HG02763 (cell line): ENCODE data around the gene AOAH.
"Not testable (repeated sequence)": the region's sequence is repeated elsewhere in the genome, so short reads cannot be mapped to it uniquely, and the experiment has no call there.

Source experiments
- ATAC-seq: cut with Tn5 transposase; IDR thresholded peaks from one replicate; pipeline ENCODE4 v1.9.1; 2021; ENCODE audit warnings: mild to moderate bottlenecking, moderate library complexity; ENCODE audit not compliant: unreplicated experiment

AOAH gene

DNA sequence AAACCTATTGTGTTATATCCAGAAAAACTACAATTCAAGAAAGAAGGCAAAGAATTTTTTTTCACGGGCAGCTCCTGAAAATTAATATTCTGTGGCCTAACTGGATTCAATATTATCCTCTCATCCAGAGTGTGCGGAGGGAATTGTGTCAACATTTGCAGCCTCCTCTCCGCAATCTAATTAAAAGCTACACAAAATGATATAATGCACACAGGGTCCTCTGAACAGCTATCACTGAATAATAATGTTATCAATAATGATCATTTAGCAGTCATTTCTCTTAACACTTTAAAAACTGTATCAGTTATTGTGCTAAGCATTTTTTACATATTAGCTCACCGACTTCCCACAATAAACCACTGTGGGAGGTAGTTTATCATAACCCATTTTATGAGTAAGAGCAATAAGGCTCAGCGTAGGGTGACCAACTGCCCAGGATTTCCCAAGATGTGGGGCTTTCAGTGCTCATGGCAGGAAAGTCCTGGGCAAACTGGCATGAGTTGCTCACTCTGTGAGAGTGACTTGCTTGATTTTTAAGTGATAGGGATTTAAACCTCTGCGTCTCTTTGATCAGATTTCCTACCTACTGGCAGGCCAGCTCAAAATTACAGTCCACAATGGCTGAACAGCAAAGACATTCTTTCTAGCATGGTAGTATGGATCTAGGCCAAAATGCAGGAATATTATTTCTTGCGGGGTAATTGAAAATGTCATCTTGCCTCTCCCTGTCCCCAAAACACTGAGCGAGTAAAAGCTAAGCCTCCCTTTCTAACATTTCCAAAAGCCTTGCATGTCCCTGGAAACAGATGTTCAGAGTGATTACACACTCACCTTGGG, 65.7 kb downstream of the AOAH start:
- ATAC-seq = no peak

DNA sequence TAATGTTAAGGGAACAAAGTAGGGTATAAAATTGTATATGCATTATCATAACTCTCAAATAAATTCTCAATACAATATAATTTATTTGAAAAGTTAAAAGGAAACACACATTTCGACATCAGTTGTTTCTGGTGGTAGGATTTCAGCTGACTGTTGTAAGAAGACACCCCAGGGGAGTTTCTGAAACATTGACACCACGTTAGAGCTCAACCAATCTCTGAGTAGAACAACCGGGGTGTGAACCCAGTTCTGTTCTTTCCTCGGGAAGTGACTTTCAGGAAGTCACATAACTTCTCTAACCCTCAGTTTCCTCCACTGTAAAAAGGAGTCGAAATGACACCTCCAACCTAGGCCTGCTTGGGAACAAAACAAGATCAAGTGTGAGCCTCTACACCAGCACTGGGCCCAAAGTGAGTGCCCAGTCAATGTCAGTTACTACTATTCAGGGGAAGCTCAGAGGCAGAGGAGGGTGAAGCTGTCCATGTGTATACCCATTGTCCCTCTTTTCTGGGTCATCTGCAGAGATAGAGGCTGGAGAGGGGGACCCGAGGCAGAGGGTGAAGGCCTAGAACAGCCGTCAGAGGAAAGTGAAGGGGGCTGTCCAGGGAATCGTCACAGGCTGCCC, 67.1 kb downstream of the AOAH start:
- no peak for ATAC-seq

DNA sequence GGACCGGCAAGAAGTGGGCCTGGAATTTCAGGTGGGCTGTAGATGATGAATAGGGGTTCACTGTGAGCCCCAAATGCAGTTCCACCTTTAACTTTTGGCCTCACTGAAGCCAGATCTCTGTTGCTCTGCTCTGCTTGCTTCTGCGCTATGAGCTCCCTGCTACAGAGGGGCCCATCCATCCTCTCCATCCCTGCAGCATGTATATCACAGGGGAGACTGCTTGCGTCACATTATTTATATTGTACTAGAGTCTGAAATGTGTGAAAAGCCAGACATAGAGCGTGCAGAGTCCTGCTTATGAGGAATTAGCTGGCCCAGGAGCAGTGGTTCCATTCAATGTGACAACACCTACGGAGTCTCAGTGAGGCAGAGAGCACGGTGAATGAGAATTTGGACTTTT, 69.9 kb downstream of the AOAH start:
- ATAC-seq = no peak

DNA sequence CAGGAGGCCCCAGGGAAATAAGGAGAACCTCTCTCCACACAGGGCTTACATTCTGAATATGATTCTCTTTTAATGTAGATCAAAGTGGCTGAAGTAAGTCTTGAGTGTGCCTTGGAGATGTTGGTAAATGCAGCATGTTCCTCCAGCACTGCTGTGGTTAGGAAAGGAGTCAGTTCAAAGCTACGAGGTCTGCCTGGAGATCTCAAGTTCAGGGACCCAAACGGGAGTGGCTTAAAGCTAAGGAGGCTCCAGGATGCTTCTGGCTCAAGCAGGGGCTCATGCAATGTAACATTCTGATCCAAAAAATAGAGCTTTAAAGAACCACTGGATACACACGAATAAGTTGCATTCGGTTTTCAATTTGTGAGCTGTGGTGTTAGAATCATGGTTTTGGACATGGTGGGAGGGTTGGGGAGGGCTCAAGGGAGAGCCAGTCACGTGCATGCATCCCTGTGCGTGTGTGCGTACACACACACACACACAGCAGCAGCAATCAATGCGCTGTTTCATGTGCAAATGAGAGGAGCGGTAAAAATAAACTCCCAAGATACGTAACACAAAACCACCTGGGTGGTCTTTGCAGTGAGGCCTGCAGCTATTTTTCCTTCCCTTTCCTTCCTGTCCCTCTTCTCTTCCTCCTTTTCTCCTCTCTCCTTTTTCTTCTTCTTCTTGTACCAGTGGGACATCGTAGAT, 70.5 kb downstream of the AOAH start:
- ATAC-seq = no peak

DNA sequence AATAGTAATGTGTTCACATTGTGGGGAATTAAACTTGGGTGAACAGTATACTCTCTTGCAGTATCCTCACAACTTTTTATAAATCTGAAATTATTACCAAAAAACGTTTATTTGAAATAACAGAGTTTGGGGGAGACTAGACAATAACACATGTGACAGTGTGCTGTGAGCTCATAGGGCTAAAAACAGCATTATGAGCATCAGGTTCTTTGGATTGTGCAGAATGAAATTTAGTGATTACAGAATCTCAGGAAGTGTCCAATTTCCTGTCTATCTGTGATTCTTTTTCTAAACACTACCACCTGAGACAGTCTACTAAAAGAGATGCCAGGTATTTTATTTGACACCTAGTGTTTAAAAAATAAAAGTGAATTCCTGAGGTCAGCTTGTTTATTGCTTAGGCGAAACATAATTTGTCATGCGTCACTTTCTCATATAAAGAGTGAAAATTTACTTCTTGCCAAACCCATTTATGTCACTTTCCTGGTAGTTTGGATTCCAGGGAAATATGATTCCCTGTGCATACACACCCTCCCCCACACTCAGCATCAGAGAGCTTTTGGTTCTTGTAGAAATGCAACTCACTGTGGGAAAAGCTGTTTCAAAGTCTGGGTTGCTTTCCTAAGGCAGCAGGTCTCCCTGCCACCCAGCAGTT, 71.2 kb downstream of the AOAH start:
- ATAC-seq = no peak

DNA sequence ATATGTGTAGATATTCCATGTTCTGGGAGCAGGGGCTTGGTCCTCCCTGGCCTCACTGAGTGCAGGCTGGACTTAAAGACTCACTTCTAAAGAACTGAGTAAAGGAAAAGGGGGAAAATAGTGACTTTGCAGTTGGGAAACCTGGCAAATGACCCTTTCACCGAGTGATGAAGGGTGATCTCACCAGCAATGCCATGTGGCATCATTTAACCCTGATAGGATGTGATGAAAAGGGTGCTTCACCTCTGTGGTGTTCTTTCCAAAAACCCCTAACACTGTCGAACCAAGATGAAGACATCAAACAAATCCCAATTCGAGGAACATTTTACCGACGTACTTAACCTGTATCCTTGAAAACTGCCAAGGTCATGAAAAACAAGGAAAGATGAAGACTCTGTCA, 71.9 kb downstream of the AOAH start:
- no peak for ATAC-seq

DNA sequence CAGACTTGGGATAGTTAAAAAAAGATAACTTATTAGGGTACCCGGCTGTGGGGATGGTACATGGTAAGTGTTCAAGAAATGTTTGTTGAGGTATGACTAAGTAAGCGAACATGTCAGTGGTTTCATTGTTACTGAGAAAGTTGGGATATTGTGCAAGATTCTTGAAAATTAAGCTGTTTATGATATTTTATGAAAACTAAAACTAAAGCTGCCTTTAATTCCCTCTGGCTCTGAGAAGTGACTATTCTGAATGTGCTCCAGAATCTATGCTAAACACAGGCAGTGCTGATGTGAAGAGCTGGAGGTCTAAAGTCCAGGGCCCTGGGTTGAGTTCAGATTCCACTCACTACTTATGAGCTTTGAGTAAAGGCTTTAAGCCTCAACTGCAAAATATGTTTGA, 72.9 kb downstream of the AOAH start:
- ATAC-seq = no peak

DNA sequence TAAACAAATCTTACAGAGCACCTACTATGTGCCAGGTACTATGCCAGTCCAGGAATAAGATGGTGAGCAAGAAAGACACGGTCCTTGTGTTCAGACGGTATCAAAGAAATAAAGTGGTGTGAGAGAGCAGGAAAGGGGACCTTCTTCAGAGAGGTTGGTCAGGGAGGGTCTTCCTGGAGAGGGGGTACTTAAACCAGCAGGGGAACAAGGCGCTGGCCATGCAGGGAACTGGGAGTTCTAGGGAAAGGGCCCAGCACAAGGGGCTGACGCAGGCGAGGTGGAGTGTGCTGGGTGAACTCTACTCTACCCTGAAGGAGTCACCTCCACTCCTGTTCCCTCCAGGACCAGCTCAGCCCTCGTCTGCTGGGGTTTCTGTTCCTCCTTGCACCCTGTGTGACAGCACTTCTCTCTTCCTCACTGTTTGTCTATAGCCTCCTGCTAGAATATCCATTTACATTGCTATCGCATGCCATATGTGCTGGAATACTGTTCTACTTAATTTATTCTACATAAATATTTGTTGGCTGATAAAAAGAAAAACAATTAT, 73.5 kb downstream of the AOAH start:
- ATAC-seq = no peak

DNA sequence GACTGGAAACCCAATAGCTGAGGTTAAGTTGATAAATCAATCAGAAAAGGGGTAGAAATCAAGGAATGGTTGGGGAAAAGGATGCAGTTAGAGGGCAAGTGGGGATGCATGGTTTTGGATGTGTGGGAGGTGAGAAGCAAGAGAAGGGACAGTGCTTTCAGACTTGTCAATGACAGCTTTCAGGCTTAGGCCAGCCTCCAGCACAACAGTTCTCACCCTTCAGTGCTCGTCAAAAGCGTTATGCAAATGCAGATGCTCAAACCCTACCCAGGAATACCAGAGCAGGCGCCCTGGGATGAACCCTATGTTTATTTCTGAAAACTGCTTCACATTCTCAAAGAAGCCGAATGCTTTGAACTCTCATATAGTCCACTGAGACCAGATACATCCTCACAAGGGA, 74.0 kb downstream of the AOAH start:
- no peak for ATAC-seq

DNA sequence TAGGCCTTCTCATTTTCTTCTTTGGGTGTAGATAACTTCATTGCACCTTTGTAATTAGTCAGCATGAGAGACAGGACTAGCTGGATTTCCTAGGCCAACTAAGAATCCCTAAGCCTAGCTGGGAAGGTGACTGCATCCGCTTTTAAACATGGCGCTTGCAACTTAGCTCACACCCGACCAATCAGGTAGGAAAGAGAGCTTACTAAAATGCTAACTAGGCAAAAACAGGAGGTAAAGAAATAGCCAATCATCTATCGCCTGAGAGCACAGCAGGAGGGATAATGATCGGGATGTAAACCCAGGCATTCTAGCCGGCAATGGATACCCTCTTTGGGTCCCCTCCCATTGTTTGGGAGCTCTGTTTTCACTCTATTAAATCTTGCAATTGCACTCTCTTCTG, 75.0 kb downstream of the AOAH start:
- not testable (repeated sequence) for ATAC-seq

DNA sequence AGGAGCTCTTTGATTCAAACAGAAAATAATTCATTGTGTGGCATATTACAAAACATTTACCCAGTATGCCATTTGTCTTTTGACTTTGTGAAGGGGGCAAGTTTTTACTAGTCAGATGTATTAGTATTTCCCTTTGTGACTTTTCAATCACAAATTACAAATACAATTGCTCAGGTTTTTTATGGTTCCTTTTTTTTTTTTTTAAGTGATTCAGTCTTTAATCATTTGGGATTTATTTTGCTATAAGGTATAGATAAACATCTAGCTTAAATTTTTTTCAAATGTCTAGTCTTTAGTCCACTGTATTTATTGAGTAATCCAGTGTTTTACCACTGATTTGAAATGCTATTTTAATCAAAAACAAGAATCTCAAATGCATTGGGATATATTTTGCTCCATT, 75.9 kb downstream of the AOAH start:
- ATAC-seq = no peak

DNA sequence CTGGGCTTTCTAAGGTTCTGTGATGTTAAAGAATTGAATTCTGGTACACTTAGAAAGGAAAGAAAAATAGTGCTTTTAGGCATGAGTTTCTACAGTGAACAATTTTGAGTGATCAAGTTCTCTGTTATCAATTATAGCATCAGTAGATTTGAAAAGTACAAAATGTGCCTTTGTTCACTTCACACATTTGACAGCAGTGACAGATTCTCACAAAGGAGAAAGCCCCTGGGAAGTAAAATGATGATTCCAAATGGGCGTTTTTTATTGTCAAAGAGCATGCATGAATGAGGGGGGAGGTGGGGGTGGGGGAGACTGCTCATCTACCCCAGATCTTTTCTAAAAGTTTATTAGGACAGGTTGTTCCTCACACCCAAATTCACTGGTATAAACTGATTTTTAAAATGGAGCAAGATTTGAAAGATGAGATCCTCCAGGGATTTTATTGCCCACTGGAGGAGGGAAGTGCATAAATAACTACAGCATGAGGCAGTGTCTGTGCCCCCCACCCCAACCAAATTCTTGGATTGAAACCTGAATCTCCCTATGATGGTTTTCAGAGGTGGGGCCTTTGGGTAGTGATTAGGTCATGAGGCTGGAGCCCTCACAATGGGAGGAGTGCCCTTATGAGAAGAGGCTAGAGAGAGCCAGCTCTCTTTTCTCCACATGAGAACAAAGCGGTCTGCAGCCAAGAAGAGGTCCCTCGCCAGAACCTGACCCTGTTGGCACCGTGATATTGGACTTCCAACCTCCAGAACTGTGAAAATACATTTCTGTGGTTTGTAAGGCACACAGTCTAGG, 79.5 kb downstream of the AOAH start:
- ATAC-seq = no peak

DNA sequence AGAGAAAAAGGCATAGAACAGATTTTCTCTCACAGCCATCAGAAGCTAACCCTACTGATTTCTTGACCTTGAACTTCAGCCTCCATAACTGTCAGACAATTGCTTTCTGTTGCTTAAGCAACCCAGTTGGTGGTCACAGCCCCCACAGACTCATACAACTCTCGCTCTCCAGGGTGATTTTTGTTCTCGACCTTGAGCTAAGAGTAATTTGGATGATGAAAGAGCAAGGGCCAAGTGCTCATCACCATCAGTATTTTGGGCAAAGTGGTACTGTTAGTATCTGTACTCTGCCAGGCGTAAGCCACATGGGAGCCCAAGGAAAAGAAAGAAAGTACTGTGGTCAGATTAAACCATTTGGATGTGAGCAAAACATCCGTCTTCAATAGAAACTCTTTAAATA, 81.9 kb downstream of the AOAH start:
- ATAC-seq = no peak

DNA sequence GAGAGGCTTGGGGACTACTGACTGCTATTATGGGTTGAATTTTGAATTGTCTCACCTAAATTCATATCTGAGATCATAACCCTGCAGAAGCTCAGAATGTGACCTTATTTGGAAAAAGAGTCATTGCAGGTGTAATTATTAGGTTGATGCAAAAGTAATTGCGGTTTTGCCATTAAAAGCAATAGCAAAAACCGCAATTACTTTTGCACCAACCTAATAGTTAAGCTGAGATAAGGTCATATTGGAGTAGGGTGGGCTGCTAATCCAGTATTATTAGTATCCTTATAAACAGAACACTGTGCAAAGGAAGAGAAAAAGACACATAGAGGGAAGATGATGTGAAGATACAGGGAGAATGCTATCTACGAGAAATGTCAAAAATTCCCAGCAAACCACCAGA, 82.3 kb downstream of the AOAH start:
- no peak for ATAC-seq

DNA sequence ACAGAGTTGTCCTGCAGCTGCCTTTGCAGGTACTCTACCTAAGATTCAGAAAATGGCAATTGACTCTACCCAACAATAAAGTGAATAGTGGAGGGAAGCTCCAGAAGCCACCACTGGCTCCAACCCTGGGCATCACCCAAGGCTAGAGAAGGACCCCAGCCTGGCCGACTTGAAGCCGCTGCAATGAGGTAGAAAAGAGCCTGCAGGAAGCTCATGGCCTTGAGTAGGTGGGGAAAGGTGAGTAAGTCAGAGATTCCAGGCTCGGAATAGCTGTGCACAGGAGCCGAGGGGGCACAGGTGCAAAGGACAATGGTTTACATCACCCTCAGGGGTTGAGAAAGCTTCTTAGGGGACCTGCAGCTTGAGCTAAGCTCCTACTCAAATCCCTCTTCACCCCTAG, 83.6 kb downstream of the AOAH start:
- no peak for ATAC-seq

DNA sequence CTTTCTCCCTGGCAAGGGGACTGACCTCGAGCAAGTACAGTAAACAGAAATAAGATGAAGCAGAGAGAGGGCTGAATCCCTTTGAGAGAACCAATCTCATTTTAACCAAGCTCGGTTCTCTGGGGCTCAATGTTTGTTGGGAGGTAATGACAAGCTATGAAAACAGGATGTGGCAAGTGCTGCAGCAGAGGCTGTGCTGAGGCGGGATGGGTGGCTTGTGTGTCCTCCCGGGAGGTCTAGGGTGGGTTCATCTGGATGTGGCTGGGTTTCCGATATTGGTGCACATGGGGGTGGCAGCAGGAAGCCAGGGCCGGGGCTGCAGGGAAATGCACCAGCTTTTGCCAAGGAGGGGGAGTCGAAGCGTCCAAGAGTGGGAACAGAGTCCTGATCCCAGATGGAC, 84.5 kb downstream of the AOAH start:
- ATAC-seq = no peak

DNA sequence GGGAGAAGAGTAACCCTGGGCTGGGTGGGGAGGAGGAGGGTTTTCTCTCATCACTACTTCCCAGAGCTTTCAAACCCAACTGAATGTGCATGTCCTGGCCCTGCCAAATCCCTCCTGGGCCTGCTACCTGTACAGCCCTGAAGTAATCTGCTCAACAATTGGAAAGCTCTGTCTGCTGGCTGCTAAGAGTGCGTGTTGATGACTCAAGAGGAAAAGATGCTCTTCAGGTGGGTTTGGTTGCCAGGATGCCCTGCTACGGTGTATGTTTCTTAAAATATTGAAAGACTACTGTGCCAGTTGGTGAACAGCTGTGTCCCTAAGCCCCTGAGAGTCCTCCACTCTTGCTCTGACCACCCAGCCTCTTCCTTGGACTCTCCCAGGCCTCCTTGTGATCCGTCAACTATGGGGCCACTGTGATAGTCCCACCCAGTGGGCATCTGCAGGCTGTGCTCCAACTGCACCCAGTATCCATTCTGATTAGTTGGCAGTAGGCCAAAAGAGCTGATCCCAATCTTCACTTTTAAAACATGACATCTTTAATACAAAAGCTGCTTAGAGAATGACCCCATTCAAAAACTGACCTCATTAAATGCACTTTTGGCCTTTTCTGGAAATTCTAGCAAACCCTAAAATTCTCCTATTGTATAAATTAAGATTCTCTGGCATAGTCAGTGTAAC, 85.6 kb downstream of the AOAH start:
- no peak for ATAC-seq

DNA sequence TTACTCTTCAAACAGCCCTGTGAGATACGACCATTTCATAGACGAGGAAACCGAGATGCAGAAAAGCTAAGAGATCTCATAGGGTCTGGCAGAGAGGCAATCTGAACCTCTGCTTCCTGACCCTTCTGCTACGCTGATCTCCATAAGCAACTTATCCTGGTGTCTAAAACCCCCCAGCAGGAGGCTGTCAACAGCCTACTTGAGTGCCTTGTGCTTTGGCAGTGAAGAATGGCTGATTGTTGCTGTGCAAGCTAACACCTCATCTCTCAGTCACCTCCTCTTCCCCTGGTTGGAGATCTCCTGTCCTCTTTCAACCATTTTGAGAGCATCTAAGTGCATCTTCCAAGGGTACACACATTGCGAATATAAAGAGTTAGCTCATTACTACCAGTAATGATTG, 86.2 kb downstream of the AOAH start:
- ATAC-seq = no peak

DNA sequence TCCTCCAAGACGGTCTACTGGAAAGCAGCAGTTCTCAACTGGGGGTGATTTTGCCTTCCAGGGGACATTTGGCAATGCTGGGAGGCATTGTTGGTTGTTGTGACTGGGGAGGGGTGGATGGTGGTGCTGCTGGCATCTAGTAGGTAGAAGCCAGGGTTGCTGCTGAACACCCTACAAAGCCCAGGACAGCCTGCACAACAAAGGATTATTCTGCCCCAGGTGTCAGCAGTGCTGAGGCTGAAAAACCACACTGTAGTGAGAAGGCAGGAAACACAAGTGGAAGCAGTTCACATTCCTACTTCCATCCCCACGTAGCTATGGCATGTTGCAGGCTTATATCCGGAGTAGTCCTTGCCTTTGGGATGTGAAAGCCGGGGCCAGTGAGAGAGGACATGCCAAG, 86.9 kb downstream of the AOAH start:
- no peak for ATAC-seq

DNA sequence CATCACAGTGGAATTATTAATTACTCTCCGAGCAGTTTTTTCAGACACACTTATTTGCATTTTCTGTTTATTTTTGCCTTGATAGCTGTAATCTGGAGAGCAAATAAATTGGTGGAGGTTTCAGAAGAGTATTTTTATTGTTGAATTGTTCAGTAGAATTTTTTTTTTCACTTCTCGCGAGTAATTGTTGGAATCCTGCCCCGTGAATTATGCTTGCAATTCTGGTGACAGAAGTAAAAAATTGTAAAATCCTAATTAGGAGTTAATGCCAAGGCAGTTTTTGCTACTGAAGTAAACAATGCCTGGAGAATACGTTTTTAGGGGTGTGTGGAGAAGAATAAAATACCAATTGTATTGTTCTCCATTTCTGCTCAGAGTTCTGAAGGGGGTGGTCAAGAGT, 88.2 kb downstream of the AOAH start:
- ATAC-seq = no peak
